Ammon's horn (tissue), 1 donor: ENCODE data around the gene RNU5B-1.

Source experiments
- DNase-seq: peaks from one replicate; pipeline ENCODE4 v3.0.0-alpha.2; 2016; ENCODE audit warnings: low spot score

RNU5B-1 gene

GRCh38 chr15:65304381-65305149 is at the start of gene RNU5B-1:
RNU5B-1 (plus strand) TSS chr15:65304677.
- peak; percentile 92 for DNase-seq

- no peak for DNase-seq
Observed at GRCh38 chr15:65254758-65255157, 49.7 kb upstream of the RNU5B-1 start.

GRCh38 chr15:65255486-65256140 is 48.9 kb upstream of the RNU5B-1 start:
- no peak for DNase-seq

- DNase-seq: no peak
Observed at GRCh38 chr15:65258375-65259262, 45.9 kb upstream of the RNU5B-1 start.

- no peak for DNase-seq
Observed at GRCh38 chr15:65259367-65259797, 45.1 kb upstream of the RNU5B-1 start.

- DNase-seq: peak; percentile 20
Observed at GRCh38 chr15:65260968-65261367, 43.5 kb upstream of the RNU5B-1 start.

- no peak for DNase-seq
Observed at GRCh38 chr15:65263313-65263712, 41.2 kb upstream of the RNU5B-1 start.

- DNase-seq: no peak
Observed at GRCh38 chr15:65264863-65265430, 39.5 kb upstream of the RNU5B-1 start.

GRCh38 chr15:65266469-65266868 is 38.0 kb upstream of the RNU5B-1 start:
- no peak for DNase-seq

- DNase-seq: no peak
Observed at GRCh38 chr15:65268411-65268810, 36.1 kb upstream of the RNU5B-1 start.

GRCh38 chr15:65270811-65271545 is 33.5 kb upstream of the RNU5B-1 start:
- peak; percentile 81 for DNase-seq

GRCh38 chr15:65275104-65275727 is 29.3 kb upstream of the RNU5B-1 start:
- no peak for DNase-seq

GRCh38 chr15:65275728-65276126 is 28.8 kb upstream of the RNU5B-1 start:
- DNase-seq: no peak

- no peak for DNase-seq
Observed at GRCh38 chr15:65277015-65277414, 27.5 kb upstream of the RNU5B-1 start.

GRCh38 chr15:65278480-65278879 is 26.0 kb upstream of the RNU5B-1 start:
- no peak for DNase-seq

GRCh38 chr15:65285291-65286068 is 19.0 kb upstream of the RNU5B-1 start:
- DNase-seq: no peak

GRCh38 chr15:65286069-65286703 is 18.3 kb upstream of the RNU5B-1 start:
- DNase-seq: peak; percentile 48

- DNase-seq: peak; percentile 97
Observed at GRCh38 chr15:65286704-65287519, 17.6 kb upstream of the RNU5B-1 start, which contains the start of gene PARP16. PARP16 (minus strand) TSS chr15:65286883; CDS start chr15:65286426, 457 bp downstream.

- DNase-seq: no peak
Observed at GRCh38 chr15:65287520-65287855, 17.0 kb upstream of the RNU5B-1 start.
